Measurements from ENCODE around the gene TUBB3. TPM values are rescaled to one million over a fixed set of nuclear protein-coding genes. Genes with fewer than 3 reads are reported as not detected.

The TUBB3 gene
- total and polyA plus RNA-seq, 2 of the 8 experiments (the other 6 are each of a cell fraction or from before 2014, with no cell fraction given), result 275 to 393 TPM

GRCh38 chr16:89902980-89903379, 20.2 kb upstream of the TUBB3 start (continued):
- TF ChIP-seq E2F6 (IDR thresholded peaks at IDR 0.05) (no peak), ATF3 (IDR thresholded peaks at IDR 0.05; ENCODE audit: insufficient read depth, low read depth, low read length) (no peak)
